NCI-H82 (cell line): ENCODE measurements around the gene A1CF.
"Not testable (repeated sequence)": the region's sequence is repeated elsewhere in the genome, so short reads cannot be mapped to it uniquely, and the experiment has no call there.

ENCODE experiments used
- DNase-seq: peaks from one replicate; lab custom pipeline; 2025; lab: John Stamatoyannopoulos, UW

A1CF gene, protein sequence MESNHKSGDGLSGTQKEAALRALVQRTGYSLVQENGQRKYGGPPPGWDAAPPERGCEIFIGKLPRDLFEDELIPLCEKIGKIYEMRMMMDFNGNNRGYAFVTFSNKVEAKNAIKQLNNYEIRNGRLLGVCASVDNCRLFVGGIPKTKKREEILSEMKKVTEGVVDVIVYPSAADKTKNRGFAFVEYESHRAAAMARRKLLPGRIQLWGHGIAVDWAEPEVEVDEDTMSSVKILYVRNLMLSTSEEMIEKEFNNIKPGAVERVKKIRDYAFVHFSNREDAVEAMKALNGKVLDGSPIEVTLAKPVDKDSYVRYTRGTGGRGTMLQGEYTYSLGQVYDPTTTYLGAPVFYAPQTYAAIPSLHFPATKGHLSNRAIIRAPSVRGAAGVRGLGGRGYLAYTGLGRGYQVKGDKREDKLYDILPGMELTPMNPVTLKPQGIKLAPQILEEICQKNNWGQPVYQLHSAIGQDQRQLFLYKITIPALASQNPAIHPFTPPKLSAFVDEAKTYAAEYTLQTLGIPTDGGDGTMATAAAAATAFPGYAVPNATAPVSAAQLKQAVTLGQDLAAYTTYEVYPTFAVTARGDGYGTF

DNA sequence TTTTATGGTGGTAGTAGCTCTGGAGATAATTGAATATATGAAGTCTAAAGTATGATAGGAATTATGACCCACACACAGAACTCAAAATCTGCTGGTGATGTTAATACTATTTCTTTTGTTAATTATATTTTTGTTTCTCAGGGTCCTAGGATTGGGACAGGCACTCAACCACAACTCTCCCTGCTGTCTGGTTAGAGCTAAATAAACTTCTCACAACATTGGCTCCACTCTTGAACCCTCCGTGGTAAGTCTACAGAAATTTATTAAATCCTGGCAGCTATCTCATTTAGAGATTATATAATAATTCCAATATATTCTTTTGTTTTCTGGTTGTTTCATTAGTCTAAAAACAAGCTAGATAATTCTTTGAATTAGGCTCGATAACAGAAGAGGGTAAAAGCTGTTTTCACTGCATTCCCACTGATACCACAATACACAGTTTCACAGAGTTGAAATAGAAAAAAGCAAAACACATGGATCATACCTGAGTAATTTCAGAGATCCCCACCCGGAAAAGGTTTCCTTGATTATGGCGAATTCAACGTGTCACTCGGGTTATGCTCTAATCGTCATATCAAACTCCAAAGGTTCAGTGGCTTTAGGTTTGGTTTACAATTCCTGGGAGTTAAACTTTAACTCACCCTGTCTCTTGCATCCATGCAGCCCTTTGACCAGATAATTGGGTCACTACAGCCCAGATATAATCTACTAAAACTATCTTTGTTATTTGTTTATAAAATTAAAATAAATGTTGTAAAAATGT, at the start of gene A1CF:
Gene A1CF, minus strand, starts transcription at position 531 of the 763 bp plus-strand sequence. CDS start 25,687 bp downstream, outside the sequence.
- no peak for DNase-seq

DNA sequence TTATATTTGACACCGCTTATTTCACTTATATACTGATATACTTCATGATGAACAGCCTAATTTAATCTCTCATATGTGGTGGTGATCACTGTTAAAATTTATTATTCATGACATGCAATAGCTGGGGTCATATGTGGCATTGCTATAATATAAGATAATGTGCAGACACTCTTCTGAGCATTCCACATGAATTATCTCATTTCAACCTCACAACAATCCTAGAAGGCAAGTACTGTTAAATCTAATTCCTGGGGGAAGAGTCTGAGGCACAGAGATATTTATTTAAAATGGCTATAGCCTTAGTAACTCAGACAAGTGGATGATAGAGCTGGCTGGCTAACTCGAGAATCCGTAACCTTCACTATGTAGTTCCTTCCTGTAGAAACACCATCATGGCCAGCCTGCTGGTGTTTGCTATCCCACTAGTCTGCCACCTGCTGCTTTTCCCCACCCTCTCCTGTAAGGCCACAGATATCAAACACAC, 46.6 kb upstream of the A1CF start:
- DNase-seq, result no peak

DNA sequence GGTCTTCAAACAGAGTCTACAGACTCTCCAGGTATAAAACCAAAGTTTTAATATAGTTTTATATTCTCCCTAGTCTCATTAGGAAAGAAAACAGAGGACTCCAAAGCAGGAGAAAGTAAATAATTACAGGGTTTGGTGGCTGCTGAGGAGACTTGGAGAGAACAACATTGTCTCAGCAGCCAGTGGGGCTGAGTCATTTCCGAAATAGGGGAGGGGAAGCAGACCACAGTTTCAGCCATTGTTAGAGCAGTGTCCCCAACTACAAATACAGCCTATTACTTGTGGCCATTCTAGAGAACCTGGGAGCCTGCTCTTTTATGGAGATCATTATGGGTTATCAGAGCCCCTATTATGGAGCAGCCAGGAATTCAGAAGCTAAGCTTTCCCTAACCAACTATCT, 44.2 kb upstream of the A1CF start:
- no peak for DNase-seq

DNA sequence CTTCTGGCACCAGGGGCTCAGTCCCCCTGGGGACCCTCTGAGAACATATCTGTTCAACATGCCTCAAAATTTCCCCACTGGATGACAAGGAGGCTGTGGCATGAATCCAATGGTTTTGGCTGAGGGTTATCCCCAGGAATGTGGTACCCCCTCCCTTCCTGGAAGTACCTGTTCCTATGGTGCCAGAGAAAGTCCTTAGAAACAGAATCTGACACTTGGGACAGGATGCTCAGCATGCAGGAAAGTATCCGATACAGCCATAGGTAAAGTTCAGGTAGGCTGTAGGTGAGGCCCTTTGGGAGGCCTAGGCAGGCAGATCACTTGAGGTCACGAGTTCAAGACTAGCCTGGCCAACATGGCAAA, 42.7 kb upstream of the A1CF start:
- DNase-seq, result no peak

DNA sequence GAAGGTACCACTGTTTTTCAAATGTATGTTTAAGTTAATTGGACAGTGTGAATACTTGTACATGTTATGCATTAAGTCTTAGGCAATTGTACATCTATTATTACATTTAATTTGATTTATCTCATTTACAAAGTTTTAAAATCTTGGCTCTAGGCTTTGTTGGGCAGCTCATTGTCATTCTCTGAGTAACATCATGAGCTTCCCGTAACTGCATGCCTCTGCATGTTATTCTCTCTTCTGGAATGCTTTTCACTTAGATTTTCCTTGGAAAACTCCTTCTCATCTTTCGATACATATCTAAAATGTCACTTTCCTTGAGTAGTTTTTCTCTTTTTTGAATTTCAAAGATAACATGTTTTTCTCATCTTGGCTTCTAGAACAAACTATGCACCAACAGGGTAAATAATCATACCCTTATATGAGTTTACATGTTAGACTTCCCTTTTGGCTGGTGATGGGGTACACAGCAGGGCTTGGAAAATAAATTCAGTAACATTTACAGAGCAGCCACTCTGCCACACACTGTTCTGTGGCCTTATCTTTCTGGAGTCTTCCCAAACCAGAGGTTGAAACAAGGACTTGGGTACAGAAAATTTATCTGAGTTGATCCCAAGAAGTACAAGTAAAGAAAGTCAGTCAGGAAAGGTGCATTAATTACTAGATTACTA, 42.2 kb upstream of the A1CF start:
- DNase-seq, result no peak

DNA sequence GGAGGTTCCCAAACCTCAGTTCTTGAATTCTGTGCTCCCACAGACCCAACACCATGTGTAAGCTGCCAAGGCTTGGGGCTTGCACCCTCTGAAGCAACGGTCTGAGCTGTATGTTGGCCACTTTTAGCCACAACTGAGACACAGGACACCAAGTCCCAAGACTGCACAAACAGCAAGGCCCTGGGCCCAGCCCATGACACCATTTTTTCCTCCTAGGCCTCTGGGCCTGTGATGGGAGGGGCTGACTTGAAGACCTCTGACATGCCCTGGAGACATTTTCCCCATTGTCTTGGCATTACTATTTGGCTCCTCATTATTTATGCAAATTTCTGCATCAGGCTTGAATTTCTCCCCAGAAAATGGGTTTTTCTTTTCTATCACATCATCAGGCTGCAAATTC, 38.0 kb upstream of the A1CF start:
- not testable (repeated sequence) for DNase-seq

DNA sequence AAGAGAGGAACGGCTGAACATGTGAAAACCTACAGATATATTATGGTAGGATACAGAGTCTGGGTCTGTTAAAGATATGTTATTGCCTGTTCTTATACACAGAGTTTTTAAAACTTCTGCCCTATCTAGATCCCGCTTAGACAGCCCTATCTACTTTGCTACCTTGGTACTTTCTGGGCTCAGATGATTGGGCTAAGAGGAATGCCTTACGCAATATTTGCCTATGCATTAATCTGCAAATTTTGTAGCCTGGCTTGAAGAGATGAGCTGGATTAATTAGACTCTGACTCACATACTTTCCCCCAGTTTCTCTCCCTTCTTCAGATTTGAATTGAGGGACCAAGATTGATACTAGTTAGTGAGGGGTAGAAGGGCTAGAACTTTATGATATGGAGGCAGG, 33.6 kb upstream of the A1CF start:
- no peak for DNase-seq

DNA sequence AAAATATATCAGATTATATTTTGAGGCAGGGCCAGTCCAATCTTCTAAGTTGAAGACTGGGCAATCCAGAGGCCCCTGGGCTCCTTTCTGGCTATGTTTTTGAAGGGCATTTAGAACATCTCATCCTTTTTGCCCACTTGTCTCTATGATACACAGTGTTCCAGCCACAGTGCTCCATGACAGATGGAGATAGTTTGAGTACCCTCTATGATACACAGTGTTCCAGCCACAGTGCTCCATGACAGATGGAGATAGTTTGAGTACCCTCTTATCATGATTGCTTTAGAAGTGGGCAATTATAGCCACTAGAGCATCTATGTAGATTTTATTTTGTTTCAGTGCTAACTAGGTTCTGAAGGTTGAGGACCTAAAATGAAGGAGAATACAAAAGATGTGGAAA, 33.1 kb upstream of the A1CF start:
- DNase-seq, result no peak

DNA sequence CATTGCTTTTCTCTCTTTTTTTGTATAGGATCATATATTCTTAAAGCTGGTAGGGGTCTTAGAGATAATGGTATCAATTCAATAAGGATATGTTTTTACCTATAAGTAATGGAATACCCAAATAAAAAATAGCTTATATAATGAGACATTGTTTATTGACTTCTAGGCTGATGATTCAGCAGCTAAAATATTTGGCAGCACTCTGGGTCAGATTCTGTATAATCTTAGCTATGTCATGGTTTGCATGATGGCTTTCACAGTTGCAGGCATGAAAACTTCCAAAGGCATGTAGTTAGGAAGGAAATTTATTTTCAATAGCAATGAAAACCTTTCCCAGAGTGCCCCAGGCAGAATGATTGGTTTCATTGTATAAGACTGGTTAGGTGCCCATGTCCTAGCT, 32.1 kb upstream of the A1CF start:
- DNase-seq, result no peak

DNA sequence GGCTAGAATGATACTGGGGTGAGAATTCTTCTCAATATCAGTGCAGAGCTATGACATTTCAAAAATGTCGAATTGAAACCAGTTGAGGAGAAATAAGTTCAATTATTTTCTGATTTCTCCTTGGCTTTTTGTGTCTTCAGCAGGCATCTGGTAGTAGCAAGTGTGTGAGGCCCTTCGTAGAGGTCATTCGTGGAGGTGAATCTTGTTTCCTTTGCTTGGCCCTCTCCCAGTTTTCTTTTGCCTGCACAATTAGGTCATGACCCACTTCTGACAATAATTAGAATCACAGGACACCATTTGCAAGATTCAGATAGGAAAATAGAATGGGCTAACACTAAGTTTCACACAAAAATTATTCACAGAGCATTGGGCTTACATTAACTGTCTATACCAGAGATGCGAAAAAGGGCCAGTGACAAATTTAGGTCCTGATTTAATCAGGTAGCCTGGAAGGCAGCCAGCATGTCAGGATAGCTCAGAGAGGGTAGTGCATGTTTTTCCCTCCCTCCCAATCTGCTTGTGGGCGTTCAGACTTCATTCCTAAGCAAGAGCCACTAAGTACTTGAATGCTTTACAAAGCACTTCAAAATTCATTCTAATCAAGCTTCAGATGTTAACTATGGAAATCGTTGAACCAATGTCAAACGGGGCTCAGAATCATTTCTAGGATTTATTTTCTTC, 24.0 kb upstream of the A1CF start:
- DNase-seq, result no peak

DNA sequence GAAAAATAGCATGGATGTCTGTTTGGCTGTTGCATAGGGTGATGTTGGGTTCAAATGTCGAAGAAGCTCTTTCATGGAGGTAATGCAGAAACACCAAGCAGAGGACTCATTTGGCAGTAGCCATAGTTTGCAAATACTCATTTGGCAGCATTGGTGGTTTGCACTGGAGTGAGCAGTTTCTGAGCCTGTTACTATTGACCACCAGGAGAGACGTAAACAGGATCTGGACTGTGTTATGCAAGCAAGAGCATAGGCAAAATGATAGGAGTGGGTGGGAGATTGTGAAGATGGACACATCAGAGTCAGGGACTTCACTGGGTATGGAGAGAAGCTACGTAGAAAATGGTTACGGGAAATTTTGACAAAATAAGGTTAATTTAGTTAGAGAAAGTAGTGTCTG, 22.9 kb upstream of the A1CF start:
- no peak for DNase-seq

DNA sequence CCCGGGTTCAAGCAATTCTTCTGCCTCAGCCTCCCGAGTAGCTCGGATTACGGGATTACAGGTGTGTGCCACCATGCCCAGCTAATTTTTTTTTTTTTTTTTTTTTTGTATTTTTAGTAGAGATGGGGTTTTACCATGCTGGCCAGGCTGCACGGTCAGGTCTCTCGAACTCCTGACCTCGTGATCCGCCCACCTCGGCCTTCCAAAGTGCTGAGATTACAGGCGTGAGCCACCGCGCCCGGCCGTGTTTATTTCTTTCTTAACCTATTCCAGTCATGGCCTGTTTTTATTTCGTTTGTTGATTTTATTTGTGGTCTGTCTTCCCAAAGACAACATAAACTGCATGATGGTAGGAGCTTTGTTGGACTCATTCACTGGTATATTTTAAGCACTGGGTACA, 20.4 kb upstream of the A1CF start:
- DNase-seq, result not testable (repeated sequence)

DNA sequence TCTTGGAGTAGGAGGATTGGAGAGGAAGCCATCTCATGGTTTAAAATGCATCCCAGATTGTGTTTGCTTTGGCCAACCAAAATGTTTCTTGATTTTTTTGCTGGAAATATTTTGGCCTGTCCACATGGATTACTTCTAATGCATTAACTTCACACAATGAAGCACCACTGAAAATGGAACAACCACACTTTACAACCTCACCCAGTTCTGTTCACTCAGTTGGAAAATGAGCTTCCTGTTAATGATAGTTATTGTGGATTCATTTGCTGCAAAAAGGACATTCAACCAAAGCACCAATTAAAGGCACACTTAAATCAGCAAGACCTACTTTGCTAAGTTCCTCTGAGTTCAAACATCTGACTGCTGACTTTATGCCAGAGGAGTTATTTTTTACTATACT, 11.3 kb upstream of the A1CF start:
- no peak for DNase-seq

DNA sequence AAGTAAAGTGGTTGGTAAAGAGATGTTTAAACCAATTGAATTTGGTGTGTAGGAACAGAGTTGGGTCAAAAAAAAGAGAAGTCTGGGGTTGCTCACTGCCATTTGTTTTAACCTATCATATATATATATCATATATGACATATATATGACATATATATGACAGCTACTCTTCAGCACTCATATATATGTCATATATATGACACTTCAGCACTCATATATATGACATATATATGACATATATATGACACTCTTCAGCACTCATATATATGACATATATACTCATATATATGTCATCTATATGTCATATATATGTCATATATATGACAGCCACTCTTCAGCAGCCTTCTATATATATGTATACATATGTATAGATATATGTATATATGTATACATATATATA, 8.9 kb upstream of the A1CF start:
- DNase-seq, result no peak

DNA sequence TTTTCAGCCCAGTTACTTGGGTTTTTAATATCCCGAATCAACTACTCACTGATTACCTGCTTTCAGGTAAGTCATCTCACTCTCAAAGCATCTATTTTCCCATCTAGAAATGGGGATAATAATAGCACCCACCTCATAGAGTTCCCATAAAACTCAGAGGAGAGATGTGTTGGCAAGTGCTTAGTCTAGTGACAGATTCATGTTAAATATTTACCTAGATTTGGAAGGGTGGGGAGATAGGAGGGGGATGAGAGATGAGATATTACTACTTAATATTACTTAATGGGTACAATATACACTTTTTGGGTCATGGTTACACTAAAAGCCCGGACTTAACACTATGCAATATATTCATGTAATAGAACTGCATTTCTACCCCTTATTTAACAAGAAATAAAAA, 7.0 kb upstream of the A1CF start:
- DNase-seq, result no peak

DNA sequence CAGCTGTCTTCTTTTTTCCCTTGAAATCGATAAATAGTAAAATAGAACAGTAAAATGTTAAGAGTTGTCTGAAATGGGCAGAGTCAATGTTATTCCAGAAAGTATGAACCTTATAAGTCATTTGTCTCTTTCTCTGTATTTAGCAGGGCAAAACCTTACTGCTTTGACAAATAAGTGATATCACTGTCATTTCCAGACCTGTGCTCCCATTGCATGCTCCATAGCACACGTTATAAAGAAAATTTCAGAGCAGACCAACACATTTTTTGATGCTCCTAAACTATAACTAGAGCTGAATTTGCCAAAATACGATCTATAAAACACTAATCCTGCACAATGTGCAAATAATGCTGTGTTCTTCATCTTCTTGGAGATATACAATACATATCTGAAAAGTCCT, 1.1 kb downstream of the A1CF start:
- DNase-seq, result no peak

DNA sequence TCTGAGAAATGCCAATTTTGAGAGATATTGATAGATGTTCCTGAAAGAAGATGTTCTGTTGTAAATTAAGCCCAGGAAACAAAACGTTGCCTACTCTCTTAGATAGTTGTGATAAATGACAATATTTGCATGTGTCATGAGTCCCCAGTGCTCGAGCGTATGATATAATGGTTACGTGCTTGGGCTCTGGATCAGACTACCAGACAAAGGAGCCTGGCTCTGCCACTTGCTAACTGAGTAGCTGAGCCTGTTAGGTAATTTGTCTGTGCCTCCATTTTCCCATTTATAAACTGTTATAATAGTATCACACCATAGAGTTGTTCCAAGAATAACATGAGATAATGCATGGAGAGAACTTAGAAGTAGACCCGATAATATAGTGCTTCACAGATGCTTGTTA, 1.8 kb downstream of the A1CF start:
- no peak for DNase-seq

DNA sequence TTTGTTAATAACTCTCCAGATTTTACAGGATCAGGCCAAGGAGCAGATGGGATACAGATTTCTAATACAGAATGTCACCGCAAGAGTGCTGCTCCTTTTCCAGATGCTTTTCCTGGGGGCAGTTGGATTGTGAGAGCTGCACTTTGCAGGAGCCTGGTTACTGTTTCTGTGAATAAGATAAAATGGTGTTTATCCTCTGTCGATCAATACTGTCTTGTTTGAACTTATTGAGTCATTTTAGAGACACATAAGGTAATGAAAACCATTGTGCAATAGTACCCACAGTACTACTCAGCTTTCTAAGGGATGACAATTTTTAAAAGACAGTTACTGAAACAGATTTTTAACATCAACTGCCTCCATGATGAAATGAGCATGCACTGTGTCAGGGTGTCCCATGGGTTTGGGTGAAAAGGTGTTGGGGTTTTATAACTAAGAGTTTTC, 2.9 kb downstream of the A1CF start:
- no peak for DNase-seq

DNA sequence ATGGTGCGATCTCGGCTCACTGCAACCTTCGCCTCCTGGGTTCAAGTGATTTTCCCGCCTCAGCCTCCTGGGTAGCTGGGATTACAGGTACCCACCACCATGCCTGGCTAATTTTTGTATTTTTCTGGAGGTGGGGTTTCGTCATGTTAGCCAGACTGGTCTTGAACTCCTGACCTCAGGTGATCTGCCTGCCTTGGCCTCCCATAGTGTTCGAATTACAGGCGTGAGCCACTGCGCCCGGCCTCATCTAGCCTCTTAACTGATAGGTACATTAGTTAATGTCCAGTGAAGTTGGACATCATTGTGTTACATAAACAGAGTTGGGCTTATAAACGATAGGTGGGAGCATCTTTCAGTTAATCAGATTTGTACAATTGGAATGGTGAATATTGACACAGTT, 4.4 kb downstream of the A1CF start:
- not testable (repeated sequence) for DNase-seq

DNA sequence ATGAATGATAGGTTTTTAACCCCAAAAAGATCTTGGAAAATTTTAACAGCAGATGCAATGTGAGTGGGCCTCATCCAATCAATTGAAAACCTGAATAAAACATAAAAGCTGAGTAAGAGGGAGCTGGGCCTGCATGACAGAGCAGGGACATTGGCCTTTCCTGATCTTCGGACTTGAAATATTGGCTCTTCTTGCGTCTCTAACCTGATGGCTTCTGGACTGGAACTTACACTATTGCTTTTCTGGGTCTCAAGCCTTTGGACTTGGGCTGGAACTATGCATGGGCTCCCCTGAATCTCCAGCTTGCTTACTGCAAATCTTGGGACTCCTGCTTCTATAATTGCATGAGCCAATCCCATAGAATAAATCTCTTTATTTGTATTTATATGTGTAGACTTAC, 9.0 kb downstream of the A1CF start:
- no peak for DNase-seq

DNA sequence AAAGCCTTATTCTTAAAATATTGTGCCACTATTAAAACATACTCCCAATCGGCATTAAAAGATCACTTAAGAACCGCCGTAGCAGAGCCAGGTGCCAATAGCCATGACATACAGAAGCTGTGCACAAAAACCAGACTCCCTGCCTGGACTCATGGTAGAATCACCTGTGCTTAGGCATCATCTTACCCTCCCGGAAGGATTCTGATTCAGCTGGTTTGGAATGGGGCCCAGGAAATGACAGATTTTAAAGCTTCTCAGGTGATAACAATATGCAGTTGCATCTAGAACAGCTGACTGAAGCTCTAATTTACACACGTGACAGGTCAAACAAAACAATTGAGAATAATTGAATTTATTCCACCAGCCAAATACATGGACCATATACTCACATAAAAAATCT, 10.7 kb downstream of the A1CF start:
- DNase-seq, result no peak

DNA sequence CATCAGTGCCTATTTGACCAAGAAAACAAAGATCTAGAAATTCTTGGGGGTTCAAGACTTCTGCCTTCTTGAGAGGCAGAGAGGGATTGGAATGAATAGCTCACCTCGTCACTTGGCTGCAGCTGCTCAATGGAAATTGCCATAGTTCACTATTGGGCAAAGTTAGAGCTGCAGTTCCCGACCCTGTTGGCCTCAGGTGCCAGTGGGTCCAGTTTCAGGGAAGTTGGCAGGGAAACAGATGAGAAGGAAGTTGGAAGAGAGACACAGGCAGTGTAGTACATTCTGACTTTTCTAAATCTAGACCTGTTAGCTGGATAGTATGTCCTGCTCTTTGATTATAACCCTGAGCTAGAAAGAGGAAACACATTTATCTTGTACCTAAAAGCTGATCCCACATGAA, 19.1 kb downstream of the A1CF start:
- DNase-seq, result no peak
